Mucosa of descending colon (tissue), 3 donors: ENCODE data around the gene OSBPL3. TPM values are rescaled to one million over a fixed set of nuclear protein-coding genes. Genes with fewer than 3 reads are reported as not detected.

ENCODE experiments used
- ATAC-seq: fragments of 200-7000 bp; cut with Tn5 transposase; one replicate; pipeline ENCODE4 v1.9.1; 2020; ENCODE audit warnings: mild to moderate bottlenecking, moderate library complexity
- DNase-seq, 3 donors: peaks; one replicate each; pipeline ENCODE4 v3.0.0-alpha.2; 2020
- H3K36me3 ChIP-seq: fragments of 200-600 bp; one replicate; pipeline ENCODE4 v1.8.0; 2021; ENCODE audit warnings: low read depth, mild to moderate bottlenecking
- H3K4me1 ChIP-seq: fragments of 200-600 bp; one replicate; pipeline ENCODE4 v1.8.0; 2021; ENCODE audit warnings: low read depth, mild to moderate bottlenecking
- H3K4me3 ChIP-seq: fragments of 200-600 bp; one replicate; pipeline ENCODE4 v1.8.0; 2021; ENCODE audit warnings: mild to moderate bottlenecking
- H3K9me3 ChIP-seq: fragments of 200-600 bp; one replicate; pipeline ENCODE4 v1.8.0; 2021; ENCODE audit warnings: mild to moderate bottlenecking
- CTCF ChIP-seq: fragments of 200-600 bp; IDR thresholded peaks from one replicate; pipeline ENCODE4 v1.8.0; 2022; ENCODE audit warnings: antibody characterized with exemption, mild to moderate bottlenecking
- intact Hi-C, 2 donors: fragments of 100-400 bp; cut with DNase I in 1 of 2; cut with micrococcal nuclease in 1 of 2; formaldehyde crosslinking; loops; one replicate each; pipeline versions ENCODE4 v1.11.0 to v1.11.1; 2022; cut with DNase I, micrococcal nuclease
- total RNA-seq, 3 donors: library from RNA; stranded (reverse); fragmentation: NEBNext Ultra II Directional in 2 of 3; extraction: Animal tissue kit (Norgen Biotek cat#: 25700) in 2 of 3; gene quantifications; one replicate each; pipeline versions ENCODE4 v1.2.1 to v1.2.4, GENCODE V29; 2021 to 2023
- donor health status: DM: no; HTN: no; CAD: no; lungs with moderate emphysema.
- donor health status: DM: no; HTN: no; CAD: no.
- donor health status: DM: no; HTN: yes; CAD: no.

Gene OSBPL3
- total RNA-seq, 3 donors from 2014 or later = 9.0 to 15.4 (median 10.6) TPM

DNA sequence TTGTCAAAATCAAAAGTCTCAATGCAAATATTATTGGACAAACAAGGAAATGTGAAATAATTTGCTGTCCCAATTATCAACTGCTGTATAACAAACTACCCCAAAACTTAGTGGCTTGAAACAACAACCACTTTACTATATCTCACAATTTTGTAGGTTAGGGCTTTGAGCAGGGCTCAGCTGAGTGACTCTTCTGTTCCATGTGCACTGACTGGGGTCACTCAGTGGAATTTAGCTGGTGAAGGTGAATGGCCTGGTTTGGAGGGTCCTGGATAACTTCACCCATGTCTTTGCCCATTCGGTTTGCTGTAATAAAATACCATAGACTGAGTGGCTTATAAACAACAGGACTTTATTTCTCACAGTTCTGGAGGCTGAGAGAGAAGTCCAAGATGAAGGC, 219.0 kb downstream of the OSBPL3 start:
- TF ChIP-seq CTCF = no peak
- DNase-seq (no peak), ATAC-seq (no peak)
- Histone ChIP-seq H3K36me3 (no peaks in the 10 kb centered on the region), H3K9me3 (no peaks in the 10 kb centered on the region), H3K4me1 (peaks cover 3% of the 10 kb centered on the region), H3K4me3 (no peak overlapping the region)
- intact Hi-C loops = no loop called here

- intact Hi-C loops = no loop called here
- no peaks in the 10 kb centered on the region for H3K36me3 ChIP-seq
- peak within 1 kb of the TSS; percentile 21 for H3K4me3 ChIP-seq
- no peak for TF ChIP-seq CTCF
- peak; percentile 86 for ATAC-seq
- H3K4me1 ChIP-seq = peaks cover 3% of the 10 kb centered on the region
- peak in 2 of 3 donors; percentile 32 to 59 for DNase-seq
- H3K9me3 ChIP-seq = no peaks in the 10 kb centered on the region
Observed at GRCh38 chr7:24757353-24758275, 222.4 kb downstream of the OSBPL3 start, which contains the start of gene GSDME. TSS of gene GSDME (minus strand) at chr7:24757464. CDS start at chr7:24749774, 7,690 bp downstream.

GRCh38 chr7:24756545-24757352, 223.2 kb downstream of the OSBPL3 start:
- DNase-seq (no peak), ATAC-seq (peak; percentile 28)
- Histone ChIP-seq H3K9me3 (no peaks in the 10 kb centered on the region), H3K4me3 (peak overlapping the region; percentile 21), H3K36me3 (no peaks in the 10 kb centered on the region), H3K4me1 (peaks cover 3% of the 10 kb centered on the region)
- TF ChIP-seq CTCF = no peak
- intact Hi-C loops = no loop called here

GRCh38 chr7:24755541-24756407, 224.2 kb downstream of the OSBPL3 start:
- no peak for ATAC-seq
- Histone ChIP-seq H3K9me3 (no peaks in the 10 kb centered on the region), H3K36me3 (no peaks in the 10 kb centered on the region), H3K4me1 (peaks cover 3% of the 10 kb centered on the region), H3K4me3 (no peak overlapping the region)
- TF ChIP-seq CTCF = no peak
- intact Hi-C loops = no loop called here
- no peak for DNase-seq

DNA sequence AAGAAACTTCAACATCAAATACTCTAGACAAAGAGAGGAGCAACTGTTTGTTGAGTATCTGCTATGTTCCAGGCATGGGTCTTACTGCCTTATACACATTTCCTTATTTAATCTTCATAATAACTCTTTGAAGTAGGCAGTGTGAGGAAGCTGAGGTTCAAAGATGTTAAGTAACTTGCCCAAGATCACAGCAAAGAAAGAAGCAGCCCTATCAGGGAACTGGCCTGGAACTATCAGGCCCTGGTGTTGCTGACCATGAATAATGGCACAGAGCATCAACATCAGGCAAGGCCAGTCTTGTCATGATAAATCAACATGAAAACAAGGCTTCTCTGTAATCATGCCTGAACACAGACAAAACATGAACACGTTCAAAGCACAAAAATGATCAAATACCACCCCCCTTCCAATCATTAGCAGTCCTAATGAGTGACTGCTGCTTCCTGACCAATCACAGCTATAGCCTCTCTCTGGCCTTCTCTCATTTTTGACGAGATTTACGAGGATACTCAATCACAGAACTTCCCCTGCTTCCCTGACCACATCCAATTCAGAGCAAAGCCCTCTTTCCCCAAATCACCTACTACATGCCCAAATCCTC, 225.0 kb downstream of the OSBPL3 start:
- DNase-seq (no peak), ATAC-seq (no peak)
- H3K4me1 ChIP-seq = peaks cover 3% of the 10 kb centered on the region
- H3K9me3 ChIP-seq = no peaks in the 10 kb centered on the region
- TF ChIP-seq CTCF = no peak
- H3K4me3 ChIP-seq = no peak overlapping the region
- intact Hi-C loops = no loop called here
- H3K36me3 ChIP-seq = no peaks in the 10 kb centered on the region
